ENCODE results near the gene PDCD1LG2. TPM values are rescaled to one million over a fixed set of nuclear protein-coding genes. Genes with fewer than 3 reads are reported as not detected.

PDCD1LG2 gene
- total RNA-seq, 5 donors from 2014 or later (not counting 1 experiment from before 2014, with no cell fraction given): 0.14 to 0.76 (median 0.40) TPM

DNA sequence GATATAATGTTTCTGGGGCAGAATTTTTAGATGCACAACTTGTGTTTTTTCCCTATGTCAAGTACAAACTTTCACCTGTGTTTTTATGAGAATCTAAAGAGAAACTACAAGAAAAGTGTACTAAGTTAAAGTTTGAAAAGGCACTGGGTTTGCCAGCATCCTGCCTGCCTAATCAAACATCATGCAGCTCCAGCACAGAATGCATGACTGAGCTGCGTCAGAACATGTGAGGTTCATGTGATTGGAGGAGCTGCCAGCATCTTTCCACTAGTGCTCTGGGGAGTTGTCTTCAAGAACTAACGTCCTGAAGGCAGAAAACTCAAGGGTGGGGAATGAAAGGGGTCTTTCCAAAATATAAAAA, 72.5 kb downstream of the PDCD1LG2 start:
- Mint-ChIP-seq H3K4me3 (peak overlapping the region in 1 of 3 donors; percentile 6), H3K4me1 (peaks cover 51 to 69% (median 66%) of the 10 kb centered on the region in 3 donors), H3K9me3 (no peaks in the 10 kb centered on the region), H3K27ac (peak overlapping the region; percentile 77 to 79), H3K27me3 (no peaks in the 10 kb centered on the region), H3K36me3 (no peaks in the 10 kb centered on the region)
- Histone ChIP-seq H3K36me3 (ENCODE audit: control insufficient read depth in 2 of 2, extremely low read depth in 1 of 2, insufficient read depth in 1 of 2, low read length in 1 of 2) (no peaks in the 10 kb centered on the region), H3K4me1 (ENCODE audit: control insufficient read depth in 1 of 2, extremely low read depth in 1 of 2, insufficient read depth in 2 of 2, low read length in 2 of 2) (peaks cover 21 to 26% of the 10 kb centered on the region in 2 experiments), H3K27ac (ENCODE audit: low read length) (peak overlapping the region; percentile 19), H3K27me3 (replicated peaks in 1 of 2; ENCODE audit: control insufficient read depth in 2 of 2, extremely low read depth in 1 of 2, insufficient read depth in 2 of 2, low read length in 1 of 2) (no peaks in the 10 kb centered on the region), H3K9me3 (no peaks in the 10 kb centered on the region), H3K4me3 (ENCODE audit: control insufficient read depth in 1 of 2, extremely low read depth in 1 of 2, low read length in 1 of 2) (no peak overlapping the region)
- CTCF ChIA-PET: interaction anchor here (0.6 to 2.8 kb wide), 6 partner anchors 11 to 396 kb away, joined by 3 to 11 read pairs (median 3); partner anchors contain the start of gene CD274 (in 1 of the 2)
- ATAC-seq (replicated peaks in 1 of 4): peak; percentile 73 to 89 (median 78)
- DNase-seq: peak in 32 of 35 experiments; percentile 10 to 75 (median 44)
- POLR2A ChIA-PET: interaction anchor here (0.8 to 1.4 kb wide), 4 partner anchors 23 to 132 kb away, joined by 3 to 4 read pairs (median 3); partner anchors contain the start of gene CD274 (in 1 of the 2)
- WGBS (ENCODE audit: insufficient coverage): 17% methylated on average over 1 of the region's 2 CpGs

DNA sequence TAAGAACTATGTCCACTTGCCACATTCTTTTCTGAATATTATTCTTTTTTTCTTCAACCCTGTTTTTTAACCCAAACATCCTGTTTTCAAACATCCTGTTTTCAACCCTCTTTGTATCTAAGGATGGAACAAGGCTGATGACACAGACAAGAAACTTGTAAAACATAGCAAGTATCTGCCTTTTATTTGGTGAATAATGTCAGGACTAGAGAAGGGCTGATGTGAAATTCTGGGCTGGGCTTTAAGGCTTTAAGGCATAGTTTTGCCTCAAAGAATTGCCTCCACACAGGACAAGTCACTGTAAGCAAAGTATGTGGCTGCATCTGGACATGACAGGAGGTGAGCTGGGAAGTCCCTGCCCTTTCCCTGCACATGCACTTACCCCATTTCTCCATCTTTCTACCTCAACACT, 76.1 kb downstream of the PDCD1LG2 start:
- ATAC-seq (replicated peaks in 1 of 4) (peak; percentile 68 to 73 (median 71)), DNase-seq (peak in 3 of 35 experiments; percentile 5 to 42 (median 29))
- no peaks in the 10 kb centered on the region for H3K36me3 Mint-ChIP-seq
- no peaks in the 10 kb centered on the region for H3K27me3 Mint-ChIP-seq
- Histone ChIP-seq H3K4me1 (ENCODE audit: control insufficient read depth in 1 of 2, extremely low read depth in 1 of 2, insufficient read depth in 2 of 2, low read length in 2 of 2) (peaks cover 21 to 28% of the 10 kb centered on the region in 2 experiments), H3K4me3 (ENCODE audit: control insufficient read depth in 1 of 2, extremely low read depth in 1 of 2, low read length in 1 of 2) (no peak overlapping the region), H3K27ac (ENCODE audit: low read length) (peak overlapping the region; percentile 79), H3K36me3 (ENCODE audit: control insufficient read depth in 2 of 2, extremely low read depth in 1 of 2, insufficient read depth in 1 of 2, low read length in 1 of 2) (no peaks in the 10 kb centered on the region), H3K27me3 (replicated peaks in 1 of 2; ENCODE audit: control insufficient read depth in 2 of 2, extremely low read depth in 1 of 2, insufficient read depth in 2 of 2, low read length in 1 of 2) (no peaks in the 10 kb centered on the region), H3K9me3 (no peaks in the 10 kb centered on the region)
- no peaks in the 10 kb centered on the region for H3K9me3 Mint-ChIP-seq
- ChIA-PET POLR2A (interaction anchor here in 1 of 2 donors (1.1 kb wide), 1 partner anchor 137 kb away, joined by 3 read pairs; no protein-coding TSS in a partner anchor), CTCF (interaction anchor here (0.7 to 3.0 kb wide), 7 partner anchors 14 to 143 kb away, joined by 3 to 21 read pairs (median 5); partner anchors contain the start of genes CD274 (in 1 of the 2) and RIC1 (in 1 of the 2))
- H3K27ac Mint-ChIP-seq: peak overlapping the region; percentile 98 to 99
- H3K4me1 Mint-ChIP-seq: peaks cover 45 to 60% (median 52%) of the 10 kb centered on the region in 3 donors
- peak overlapping the region; percentile 11 to 37 (median 18) for H3K4me3 Mint-ChIP-seq

DNA sequence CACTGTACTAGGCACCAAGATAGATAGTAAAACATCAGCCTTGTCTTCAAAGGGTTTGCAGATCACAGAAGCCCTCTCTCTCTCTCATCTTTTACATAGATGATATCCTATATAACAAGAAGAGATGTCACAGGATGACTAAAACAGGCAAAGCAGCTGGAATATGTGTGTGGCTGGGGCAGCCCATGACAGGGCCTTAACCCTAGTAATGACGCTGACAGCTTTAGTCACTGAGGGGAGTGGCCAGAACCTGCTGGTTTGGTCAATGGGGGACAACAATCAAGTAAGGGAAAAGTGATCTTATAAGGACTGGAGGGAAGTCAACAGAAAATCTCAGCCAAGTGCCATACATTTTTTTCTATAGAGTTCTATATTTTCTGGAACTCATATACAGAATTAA, 76.7 kb downstream of the PDCD1LG2 start:
- ATAC-seq (replicated peaks in 1 of 4): peak in 1 of 4 experiments; percentile 21
- Mint-ChIP-seq H3K36me3 (no peaks in the 10 kb centered on the region), H3K27me3 (no peaks in the 10 kb centered on the region), H3K9me3 (no peaks in the 10 kb centered on the region), H3K4me3 (peak overlapping the region in 2 of 3 donors; percentile 18 to 37), H3K4me1 (peaks cover 40 to 57% (median 48%) of the 10 kb centered on the region in 3 donors), H3K27ac (peak overlapping the region; percentile 98 to 99)
- Histone ChIP-seq H3K27me3 (replicated peaks in 1 of 2; ENCODE audit: control insufficient read depth in 2 of 2, extremely low read depth in 1 of 2, insufficient read depth in 2 of 2, low read length in 1 of 2) (no peaks in the 10 kb centered on the region), H3K36me3 (ENCODE audit: control insufficient read depth in 2 of 2, extremely low read depth in 1 of 2, insufficient read depth in 1 of 2, low read length in 1 of 2) (no peaks in the 10 kb centered on the region), H3K27ac (ENCODE audit: low read length) (peak overlapping the region; percentile 79), H3K4me3 (ENCODE audit: control insufficient read depth in 1 of 2, extremely low read depth in 1 of 2, low read length in 1 of 2) (no peak overlapping the region), H3K9me3 (no peaks in the 10 kb centered on the region), H3K4me1 (ENCODE audit: control insufficient read depth in 1 of 2, extremely low read depth in 1 of 2, insufficient read depth in 2 of 2, low read length in 2 of 2) (peaks cover 21 to 28% of the 10 kb centered on the region in 2 experiments)
- WGBS (ENCODE audit: insufficient coverage): no CpG with 5 or more reads among the region's 1 CpG
- POLR2A ChIA-PET: interaction anchor here in 1 of 2 donors (1.1 kb wide), 1 partner anchor 137 kb away, joined by 3 read pairs; no protein-coding TSS in a partner anchor
- no peak for DNase-seq
- CTCF ChIA-PET: interaction anchor here (1.1 to 3.7 kb wide), 8 partner anchors 12 to 828 kb away, joined by 3 to 21 read pairs (median 6); partner anchors contain the start of gene CD274 (in 2 of the 2)

DNA sequence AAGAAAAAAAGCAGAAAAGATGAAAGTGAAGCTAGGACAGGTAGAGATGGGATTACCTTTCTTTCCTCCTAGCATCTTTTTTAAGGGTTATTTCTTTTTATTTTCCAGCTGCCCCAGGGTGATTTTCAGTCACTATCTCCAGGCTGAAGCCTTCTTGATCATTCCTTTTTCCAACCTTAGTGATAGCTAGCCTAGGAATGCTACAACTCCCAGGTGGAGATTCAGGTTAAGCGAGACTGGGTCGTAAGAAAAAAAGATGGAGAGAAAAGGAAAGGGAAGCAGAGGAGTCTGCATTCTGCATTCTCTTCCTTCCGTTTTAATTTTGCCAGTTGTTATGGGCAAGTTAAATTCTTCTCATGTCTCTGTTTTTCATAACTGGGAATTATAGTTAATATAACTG, 81.9 kb downstream of the PDCD1LG2 start:
- peaks cover 10 to 28% (median 18%) of the 10 kb centered on the region in 3 donors for H3K4me1 Mint-ChIP-seq
- no peak overlapping the region for H3K27ac ChIP-seq (ENCODE audit: low read length)
- H3K4me3 ChIP-seq (ENCODE audit: control insufficient read depth in 1 of 2, extremely low read depth in 1 of 2, low read length in 1 of 2): no peak overlapping the region
- no peaks in the 10 kb centered on the region for H3K27me3 ChIP-seq (replicated peaks in 1 of 2; ENCODE audit: control insufficient read depth in 2 of 2, extremely low read depth in 1 of 2, insufficient read depth in 2 of 2, low read length in 1 of 2)
- peaks cover 5 to 8% of the 10 kb centered on the region in 2 experiments for H3K4me1 ChIP-seq (ENCODE audit: control insufficient read depth in 1 of 2, extremely low read depth in 1 of 2, insufficient read depth in 2 of 2, low read length in 2 of 2)
- H3K27ac Mint-ChIP-seq: no peak overlapping the region
- CTCF ChIA-PET: no interaction called here
- H3K36me3 ChIP-seq (ENCODE audit: control insufficient read depth in 2 of 2, extremely low read depth in 1 of 2, insufficient read depth in 1 of 2, low read length in 1 of 2): no peaks in the 10 kb centered on the region
- no peaks in the 10 kb centered on the region for H3K9me3 Mint-ChIP-seq
- no CpG with 5 or more reads among the region's 3 CpGs for WGBS (ENCODE audit: insufficient coverage)
- POLR2A ChIA-PET: no interaction called here
- no peak overlapping the region for H3K4me3 Mint-ChIP-seq
- DNase-seq (no peak), ATAC-seq (replicated peaks in 1 of 4) (no peak)
- no peaks in the 10 kb centered on the region for H3K36me3 Mint-ChIP-seq
- H3K27me3 Mint-ChIP-seq: no peaks in the 10 kb centered on the region
- no peaks in the 10 kb centered on the region for H3K9me3 ChIP-seq

DNA sequence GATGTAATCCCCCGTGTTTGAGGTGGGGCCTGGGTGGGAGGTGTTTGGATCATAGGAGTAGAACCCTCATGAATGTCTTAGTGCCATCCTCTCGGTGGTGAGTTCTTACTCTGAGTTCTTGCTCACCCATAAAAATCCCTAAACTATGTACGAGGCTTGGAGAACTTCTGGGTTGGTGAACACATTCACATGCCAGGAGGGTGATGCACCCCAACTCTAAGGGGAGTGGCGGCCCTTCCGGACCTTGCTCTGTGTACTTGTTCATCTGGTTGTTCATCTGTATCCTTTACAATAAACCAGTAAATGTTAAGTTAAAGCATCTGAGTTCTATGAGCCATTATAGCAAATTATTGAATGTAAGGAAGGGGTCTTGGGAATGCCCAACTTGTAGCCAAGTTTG, 82.6 kb downstream of the PDCD1LG2 start:
- peaks cover 0 to 1% of the 10 kb centered on the region in 2 experiments for H3K4me1 ChIP-seq (ENCODE audit: control insufficient read depth in 1 of 2, extremely low read depth in 1 of 2, insufficient read depth in 2 of 2, low read length in 2 of 2)
- H3K36me3 ChIP-seq (ENCODE audit: control insufficient read depth in 2 of 2, extremely low read depth in 1 of 2, insufficient read depth in 1 of 2, low read length in 1 of 2): no peaks in the 10 kb centered on the region
- Mint-ChIP-seq H3K27me3 (no peaks in the 10 kb centered on the region), H3K4me3 (no peak overlapping the region), H3K36me3 (no peaks in the 10 kb centered on the region), H3K4me1 (peaks cover 5 to 21% (median 13%) of the 10 kb centered on the region in 3 donors), H3K27ac (no peak overlapping the region), H3K9me3 (no peaks in the 10 kb centered on the region)
- DNase-seq (no peak), ATAC-seq (replicated peaks in 1 of 4) (no peak)
- 100% methylated on average over 1 of the region's 5 CpGs for whole genome bisulfite sequencing (ENCODE audit: insufficient coverage)
- no peak overlapping the region for H3K4me3 ChIP-seq (ENCODE audit: control insufficient read depth in 1 of 2, extremely low read depth in 1 of 2, low read length in 1 of 2)
- ChIA-PET POLR2A (no interaction called here), CTCF (no interaction called here)
- H3K9me3 ChIP-seq: no peaks in the 10 kb centered on the region
- H3K27me3 ChIP-seq (replicated peaks in 1 of 2; ENCODE audit: control insufficient read depth in 2 of 2, extremely low read depth in 1 of 2, insufficient read depth in 2 of 2, low read length in 1 of 2): no peaks in the 10 kb centered on the region
- H3K27ac ChIP-seq (ENCODE audit: low read length): no peak overlapping the region

DNA sequence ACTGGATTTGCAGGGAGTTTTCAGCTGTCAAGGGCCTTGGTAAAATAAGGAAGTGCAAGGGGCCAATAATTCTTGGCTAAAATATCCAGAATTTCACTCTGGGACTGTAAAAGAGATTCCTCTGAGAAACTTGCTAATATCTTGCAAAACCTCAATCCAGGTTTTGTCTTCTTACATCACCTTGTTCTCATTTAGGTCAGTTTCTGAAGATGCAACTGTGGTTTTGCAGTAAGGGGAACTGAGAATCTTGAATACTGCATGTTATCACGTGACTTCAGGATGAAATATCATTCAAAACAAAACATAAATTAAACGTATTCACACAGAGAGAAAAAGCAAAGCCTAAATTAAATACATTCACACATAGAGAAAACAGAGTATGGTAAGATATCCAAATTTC, 83.6 kb downstream of the PDCD1LG2 start:
- H3K4me3 Mint-ChIP-seq: no peak overlapping the region
- Histone ChIP-seq H3K4me1 (ENCODE audit: control insufficient read depth in 1 of 2, extremely low read depth in 1 of 2, insufficient read depth in 2 of 2, low read length in 2 of 2) (no peaks in the 10 kb centered on the region), H3K27me3 (replicated peaks in 1 of 2; ENCODE audit: control insufficient read depth in 2 of 2, extremely low read depth in 1 of 2, insufficient read depth in 2 of 2, low read length in 1 of 2) (no peaks in the 10 kb centered on the region), H3K36me3 (ENCODE audit: control insufficient read depth in 2 of 2, extremely low read depth in 1 of 2, insufficient read depth in 1 of 2, low read length in 1 of 2) (no peaks in the 10 kb centered on the region), H3K4me3 (ENCODE audit: control insufficient read depth in 1 of 2, extremely low read depth in 1 of 2, low read length in 1 of 2) (no peak overlapping the region), H3K9me3 (no peaks in the 10 kb centered on the region), H3K27ac (ENCODE audit: low read length) (no peak overlapping the region)
- ATAC-seq (replicated peaks in 1 of 4) (no peak), DNase-seq (no peak)
- H3K27me3 Mint-ChIP-seq: no peaks in the 10 kb centered on the region
- ChIA-PET POLR2A (no interaction called here), CTCF (interaction anchor here in 1 of 2 donors (0.5 to 0.6 kb wide), 2 partner anchors 64 to 835 kb away, joined by 3 to 8 read pairs; no protein-coding TSS in a partner anchor)
- no CpG with 5 or more reads among the region's 2 CpGs for WGBS (ENCODE audit: insufficient coverage)
- H3K27ac Mint-ChIP-seq: no peak overlapping the region
- H3K9me3 Mint-ChIP-seq: no peaks in the 10 kb centered on the region
- peaks cover 5 to 19% (median 13%) of the 10 kb centered on the region in 3 donors for H3K4me1 Mint-ChIP-seq
- no peaks in the 10 kb centered on the region for H3K36me3 Mint-ChIP-seq
